Stomach smooth muscle (tissue), 2 donors: ENCODE data around the gene RHBDL2.
"Not testable (repeated sequence)": the region's sequence is repeated elsewhere in the genome, so short reads cannot be mapped to it uniquely, and the experiment has no call there.

Source experiments
- H3K27ac ChIP-seq: one replicate; pipeline ENCODE4 v1.7.0; 2013; ENCODE audit warnings: mild to moderate bottlenecking, low read length, inconsistent platforms
- H3K27me3 ChIP-seq, 2 donors: one replicate each; pipeline ENCODE4 v1.7.0; 2013; ENCODE audit warnings: low read length in 2 of 2; ENCODE audit not compliant: insufficient read depth in 2 of 2, control insufficient read depth in 1 of 2
- H3K36me3 ChIP-seq, 2 donors: one replicate each; pipeline ENCODE4 v1.7.0; 2013; ENCODE audit warnings: low read length in 2 of 2; ENCODE audit not compliant: control insufficient read depth in 2 of 2, insufficient read depth in 2 of 2
- H3K4me1 ChIP-seq: one replicate; pipeline ENCODE4 v1.7.0; 2013; ENCODE audit warnings: low read length; ENCODE audit not compliant: control insufficient read depth, insufficient read depth
- H3K4me3 ChIP-seq, 2 donors: one replicate each; pipeline ENCODE4 v1.7.0; 2013; ENCODE audit warnings: low read length in 2 of 2
- H3K9ac ChIP-seq, 2 donors: one replicate each; pipeline ENCODE4 v1.7.0; 2013; ENCODE audit warnings: low read length in 2 of 2, mild to moderate bottlenecking in 1 of 2
- H3K9me3 ChIP-seq, 2 donors: one replicate each; pipeline ENCODE4 v1.7.0; 2013; ENCODE audit warnings: low read length in 2 of 2; ENCODE audit not compliant: control insufficient read depth in 2 of 2
- donor health status: healthy.
- donor health status: Pancreatic carcinoma.

Gene RHBDL2

GRCh38 chr1:38929476-38929875, 12.2 kb downstream of the RHBDL2 start:
- no peaks in the 10 kb centered on the region for H3K27me3 ChIP-seq
- H3K9me3 ChIP-seq: no peaks in the 10 kb centered on the region
- no peak overlapping the region for H3K27ac ChIP-seq
- no peaks in the 10 kb centered on the region for H3K36me3 ChIP-seq
- H3K9ac ChIP-seq: no peak overlapping the region
- no peak overlapping the region for H3K4me3 ChIP-seq
- no peaks in the 10 kb centered on the region for H3K4me1 ChIP-seq

GRCh38 chr1:38929054-38929453, 12.6 kb downstream of the RHBDL2 start:
- no peak overlapping the region for H3K27ac ChIP-seq
- H3K4me1 ChIP-seq: no peaks in the 10 kb centered on the region
- no peak overlapping the region for H3K9ac ChIP-seq
- H3K36me3 ChIP-seq: no peaks in the 10 kb centered on the region
- H3K27me3 ChIP-seq: no peaks in the 10 kb centered on the region
- H3K9me3 ChIP-seq: no peaks in the 10 kb centered on the region
- H3K4me3 ChIP-seq: no peak overlapping the region

- H3K36me3 ChIP-seq: no peaks in the 10 kb centered on the region
- no peak overlapping the region for H3K27ac ChIP-seq
- no peak overlapping the region for H3K4me3 ChIP-seq
- no peaks in the 10 kb centered on the region for H3K27me3 ChIP-seq
- no peak overlapping the region for H3K9ac ChIP-seq
- no peaks in the 10 kb centered on the region for H3K4me1 ChIP-seq
- H3K9me3 ChIP-seq: no peaks in the 10 kb centered on the region
These were observed 15.5 kb downstream of the RHBDL2 start for GRCh38 chr1:38926091-38926490.

GRCh38 chr1:38925391-38925790, 16.2 kb downstream of the RHBDL2 start:
- Histone ChIP-seq H3K27me3 (no peaks in the 10 kb centered on the region), H3K9me3 (no peaks in the 10 kb centered on the region), H3K4me1 (no peaks in the 10 kb centered on the region), H3K9ac (no peak overlapping the region), H3K36me3 (no peaks in the 10 kb centered on the region), H3K4me3 (no peak overlapping the region), H3K27ac (no peak overlapping the region)

GRCh38 chr1:38923607-38924006, 18.0 kb downstream of the RHBDL2 start:
- H3K9ac ChIP-seq: no peak overlapping the region
- no peaks in the 10 kb centered on the region for H3K27me3 ChIP-seq
- no peaks in the 10 kb centered on the region for H3K9me3 ChIP-seq
- H3K4me3 ChIP-seq: no peak overlapping the region
- H3K4me1 ChIP-seq: no peaks in the 10 kb centered on the region
- no peak overlapping the region for H3K27ac ChIP-seq
- no peaks in the 10 kb centered on the region for H3K36me3 ChIP-seq

- Histone ChIP-seq H3K4me1 (no peaks in the 10 kb centered on the region), H3K27me3 (no peaks in the 10 kb centered on the region), H3K27ac (no peak overlapping the region), H3K36me3 (no peaks in the 10 kb centered on the region), H3K9ac (no peak overlapping the region), H3K4me3 (no peak overlapping the region), H3K9me3 (no peaks in the 10 kb centered on the region)
These were observed 22.5 kb downstream of the RHBDL2 start for GRCh38 chr1:38919130-38919529.

GRCh38 chr1:38918568-38918967, 23.1 kb downstream of the RHBDL2 start:
- Histone ChIP-seq H3K9me3 (no peaks in the 10 kb centered on the region), H3K27ac (no peak overlapping the region), H3K27me3 (no peaks in the 10 kb centered on the region), H3K36me3 (no peaks in the 10 kb centered on the region), H3K4me1 (no peaks in the 10 kb centered on the region), H3K9ac (no peak overlapping the region), H3K4me3 (no peak overlapping the region)

GRCh38 chr1:38917772-38918171, 23.9 kb downstream of the RHBDL2 start:
- Histone ChIP-seq H3K9ac (no peak overlapping the region), H3K36me3 (no peaks in the 10 kb centered on the region), H3K4me3 (no peak overlapping the region), H3K4me1 (no peaks in the 10 kb centered on the region), H3K9me3 (no peaks in the 10 kb centered on the region), H3K27me3 (no peaks in the 10 kb centered on the region), H3K27ac (no peak overlapping the region)

- Histone ChIP-seq H3K4me3 (no peak overlapping the region), H3K9me3 (no peaks in the 10 kb centered on the region), H3K27me3 (no peaks in the 10 kb centered on the region), H3K36me3 (no peaks in the 10 kb centered on the region), H3K4me1 (no peaks in the 10 kb centered on the region), H3K9ac (no peak overlapping the region), H3K27ac (no peak overlapping the region)
These were observed 24.3 kb downstream of the RHBDL2 start for GRCh38 chr1:38917337-38917736.

- Histone ChIP-seq H3K36me3 (no peaks in the 10 kb centered on the region), H3K9ac (no peak overlapping the region), H3K4me3 (no peak overlapping the region), H3K4me1 (no peaks in the 10 kb centered on the region), H3K27ac (no peak overlapping the region), H3K27me3 (no peaks in the 10 kb centered on the region), H3K9me3 (no peaks in the 10 kb centered on the region)
These were observed 26.2 kb downstream of the RHBDL2 start for GRCh38 chr1:38915352-38915948.

- H3K36me3 ChIP-seq, H3K9ac ChIP-seq, H3K27ac ChIP-seq, H3K4me1 ChIP-seq, H3K4me3 ChIP-seq, H3K27me3 ChIP-seq, H3K9me3 ChIP-seq: not testable (repeated sequence)
These were observed 26.7 kb downstream of the RHBDL2 start for GRCh38 chr1:38914908-38915307.
